ENCODE measurements around the gene ADD1. TPM values are rescaled to one million over a fixed set of nuclear protein-coding genes. Genes with fewer than 3 reads are reported as not detected.

ADD1 gene
- total RNA-seq, 1 experiment from 2014 or later: 163 TPM

- Histone ChIP-seq H3K56ac (ENCODE audit: insufficient read length, low read depth, low read length) (no peak overlapping the region), H3K4me2 (ENCODE audit: insufficient read depth, insufficient read length, low read length) (no peak overlapping the region), H2BK12ac (ENCODE audit: insufficient read length, low read depth, low read length) (no peak overlapping the region), H2AFZ (ENCODE audit: low read length) (no peak overlapping the region), H3K4ac (ENCODE audit: low read depth, low read length) (no peak overlapping the region), H3K79me1 (ENCODE audit: insufficient read depth, low read depth, low read length, poor library complexity, severe bottlenecking) (no peaks in the 10 kb centered on the region), H2AK5ac (ENCODE audit: insufficient read length, low read length) (no peak overlapping the region), H3K23me2 (ENCODE audit: insufficient read length, low read depth, low read length, poor library complexity, severe bottlenecking) (no peaks in the 10 kb centered on the region), H2BK120ac (ENCODE audit: low read depth, low read length, poor library complexity, severe bottlenecking) (no peak overlapping the region), H2BK15ac (ENCODE audit: low read depth, low read length) (no peak overlapping the region), H3K18ac (ENCODE audit: insufficient read length, low read depth, low read length) (no peak overlapping the region), H3K79me2 (ENCODE audit: insufficient read depth, low read length) (peaks cover 6% of the 10 kb centered on the region; the same call in 1 of the 2 replicates), H4K8ac (replicated peaks; ENCODE audit: insufficient read length, low read depth, low read length) (no peak overlapping the region), H4K91ac (ENCODE audit: insufficient read length, low read depth, low read length) (no peak overlapping the region), H3K14ac (ENCODE audit: insufficient read depth, low read length) (no peak overlapping the region), H3T11ph (ENCODE audit: low read length) (no peak overlapping the region), H4K20me1 (ENCODE audit: control insufficient read depth, insufficient read depth, insufficient read length) (no peaks in the 10 kb centered on the region), H2BK20ac (ENCODE audit: low read depth, low read length, poor library complexity, severe bottlenecking) (no peak overlapping the region), H3K23ac (ENCODE audit: insufficient read length, low read depth, low read length) (no peak overlapping the region), H3K27ac (ENCODE audit: insufficient read length, low read depth, low read length) (no peak overlapping the region), H2BK5ac (ENCODE audit: insufficient read length, low read length) (no peak overlapping the region), H3K27me3 (ENCODE audit: insufficient read depth, low read length) (no peaks in the 10 kb centered on the region), H3K4me1 (ENCODE audit: insufficient read depth, low read length) (peaks cover 3% of the 10 kb centered on the region; the same call in 1 of the 2 replicates), H3K9me3 (ENCODE audit: control insufficient read depth, low read depth, low read length) (no peaks in the 10 kb centered on the region), H4K5ac (ENCODE audit: insufficient read length, low read depth, low read length) (no peak overlapping the region), H3K9ac (ENCODE audit: extremely low read depth, insufficient read length, low read length) (no peak overlapping the region)
- H3K27me3 Mint-ChIP-seq (ENCODE audit: low read depth): no peaks in the 10 kb centered on the region
- TF ChIP-seq CTCF (conservative IDR thresholded peaks at IDR 0.05): no peak
- peaks cover 20 to 44% (median 35%) of the 10 kb centered on the region in 3 experiments; a peak in 6 of 7 replicates for H3K36me3 Mint-ChIP-seq (ENCODE audit: insufficient read depth in 1 of 3, low read depth in 3 of 3)
- no peak overlapping the region for H3K4me3 Mint-ChIP-seq
- peaks cover 18 to 27% of the 10 kb centered on the region in 2 experiments for H3K4me1 Mint-ChIP-seq
- no peaks in the 10 kb centered on the region for H3K9me3 Mint-ChIP-seq
- no peak for DNase-seq
- WGBS (ENCODE audit: extremely low coverage, insufficient read length, low lambda C conversion rate): no CpG with 5 or more reads among the region's 5 CpGs
- H3K27ac Mint-ChIP-seq: peak overlapping the region in 2 of 3 experiments; percentile 5 to 31; a peak in 4 of 7 replicates
Observed at GRCh38 chr4:2878346-2878745, 34.7 kb downstream of the ADD1 start.
